Fibroblast of skin of scalp (primary cell): ENCODE results near the gene UBE2S.
"Not testable (repeated sequence)": the region's sequence is repeated elsewhere in the genome, so short reads cannot be mapped to it uniquely, and the experiment has no call there.

ENCODE experiments used
- DNase-seq: peaks from one replicate; pipeline ENCODE4 v3.0.0-alpha.2; 2013

The UBE2S gene

GRCh38 chr19:55439052-55439451 is 31.5 kb upstream of the UBE2S start:
- DNase-seq = no peak

- DNase-seq = peak; percentile 54
Observed at GRCh38 chr19:55437410-55437809, 29.8 kb upstream of the UBE2S start.

- DNase-seq = no peak
Observed at GRCh38 chr19:55436847-55437246, 29.3 kb upstream of the UBE2S start.

GRCh38 chr19:55435020-55435419 is 27.4 kb upstream of the UBE2S start:
- DNase-seq = no peak

- no peak for DNase-seq
Observed at GRCh38 chr19:55434356-55434919, 26.9 kb upstream of the UBE2S start.

GRCh38 chr19:55433292-55433691 is 25.7 kb upstream of the UBE2S start:
- no peak for DNase-seq

GRCh38 chr19:55432241-55432959 is 24.8 kb upstream of the UBE2S start:
- no peak for DNase-seq

- no peak for DNase-seq
Observed at GRCh38 chr19:55431183-55431582, 23.6 kb upstream of the UBE2S start.

GRCh38 chr19:55426042-55426441 is 18.5 kb upstream of the UBE2S start:
- no peak for DNase-seq

- DNase-seq = no peak
Observed at GRCh38 chr19:55424518-55424917, 16.9 kb upstream of the UBE2S start.

- no peak for DNase-seq
Observed at GRCh38 chr19:55423225-55424005, 15.8 kb upstream of the UBE2S start.

- not testable (repeated sequence) for DNase-seq
Observed at GRCh38 chr19:55421281-55421680, 13.7 kb upstream of the UBE2S start.

GRCh38 chr19:55419624-55420236 is 12.1 kb upstream of the UBE2S start:
- DNase-seq = no peak

GRCh38 chr19:55419103-55419502 is 11.5 kb upstream of the UBE2S start:
- DNase-seq = no peak

GRCh38 chr19:55418185-55418584 is 10.6 kb upstream of the UBE2S start:
- peak; percentile 85 for DNase-seq

GRCh38 chr19:55410168-55410567 is 2.6 kb upstream of the UBE2S start:
- no peak for DNase-seq

GRCh38 chr19:55409179-55409578 is 1.6 kb upstream of the UBE2S start:
- DNase-seq = not testable (repeated sequence)

- DNase-seq = no peak
Observed at GRCh38 chr19:55408533-55408872, 915 bp upstream of the UBE2S start.

- peak; percentile 100 for DNase-seq
Observed at GRCh38 chr19:55407800-55408532, 378 bp upstream of the UBE2S start.

GRCh38 chr19:55406826-55407549 is 600 bp downstream of the UBE2S start:
- no peak for DNase-seq

- no peak for DNase-seq
Observed at GRCh38 chr19:55406091-55406825, 1.3 kb downstream of the UBE2S start.
